ENCODE data around the gene CCNY. TPM values are rescaled to one million over a fixed set of nuclear protein-coding genes. Genes with fewer than 3 reads are reported as not detected.

The CCNY gene
- total and polyA plus RNA-seq, 2 of the 4 experiments (the other 2 are of a cell fraction) = 38.0 to 131 TPM

GRCh38 chr10:35415505-35415904, 79.2 kb downstream of the CCNY start (continued):
- no peak for TF ChIP-seq NFE2L2 (IDR thresholded peaks at IDR 0.05; ENCODE audit: low read depth, low read length)
- no peak for TF ChIP-seq USF2 (IDR thresholded peaks at IDR 0.05; ENCODE audit: low read depth, low read length)

DNA sequence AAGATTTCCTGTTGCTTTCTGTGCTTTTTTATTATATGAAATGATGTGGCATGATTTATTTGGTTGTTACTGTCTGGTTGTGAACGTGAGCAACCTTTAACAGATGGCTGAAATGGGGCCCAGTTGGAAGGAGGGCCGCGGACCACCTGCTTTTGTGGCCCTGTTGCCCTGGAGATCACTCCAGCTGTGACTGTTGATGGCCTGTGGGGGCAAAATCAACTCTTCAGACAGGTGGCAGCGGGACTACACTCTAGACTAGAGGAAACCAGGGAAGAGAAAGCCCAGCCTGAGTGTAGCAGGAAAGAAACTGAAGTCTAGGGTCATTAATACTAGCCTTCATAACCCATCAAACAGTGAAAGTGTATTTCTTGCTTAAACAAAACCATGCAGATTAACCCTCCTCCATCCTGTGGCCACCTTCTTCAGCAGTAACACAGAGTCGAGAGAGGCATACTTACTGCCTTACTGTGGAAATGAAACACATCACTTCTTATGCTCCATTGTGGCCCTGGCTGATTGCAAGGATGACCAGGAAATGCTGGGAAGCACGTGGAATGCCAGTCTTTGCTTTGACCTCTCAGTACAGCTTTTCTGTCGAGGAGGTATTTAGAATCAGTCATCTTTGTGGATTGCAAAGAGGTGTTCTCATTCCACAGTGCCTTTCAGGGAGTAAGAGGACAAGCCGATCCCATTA, 80.5 kb downstream of the CCNY start:
- H4K91ac ChIP-seq (ENCODE audit: insufficient read depth, low read depth, low read length) = no peak overlapping the region
- peaks cover 41% of the 10 kb centered on the region for H3K4me1 ChIP-seq (ENCODE audit: control insufficient read depth, insufficient read depth, low read length)
- peaks cover 47% of the 10 kb centered on the region for H3K9me1 ChIP-seq (ENCODE audit: insufficient read depth, low read length)
- CTCF ChIA-PET = interaction anchor here (1.0 kb wide), 1 partner anchor 146 kb away, joined by 3 read pairs; no protein-coding TSS in a partner anchor
- H2BK15ac ChIP-seq (ENCODE audit: low read depth, low read length) = no peak overlapping the region
- no peak overlapping the region for H3K56ac ChIP-seq (ENCODE audit: extremely low read depth, insufficient read depth, low read length)
- dilution Hi-C loops (cut with HindIII; ENCODE audit: low sequenced_read_pairs, unreplicated experiment) (no loop called here), intact Hi-C loops (cut with micrococcal nuclease) (no loop called here), in situ Hi-C loops (cut with MboI; ENCODE audit: low sequenced_read_pairs) (no loop called here)
- no peaks in the 10 kb centered on the region for H3K36me3 ChIP-seq (ENCODE audit: control insufficient read depth, insufficient read depth, low read length)
- H3K18ac ChIP-seq (ENCODE audit: low read depth, low read length) = no peak overlapping the region
- no TSS peak for BruUV-seq (replicated peaks)
- H4K5ac ChIP-seq (ENCODE audit: low read depth, low read length) = no peak overlapping the region
- H3K27ac ChIP-seq (ENCODE audit: insufficient read depth, low read length) = no peak overlapping the region
- H3K4ac ChIP-seq (ENCODE audit: low read depth, low read length) = peak overlapping the region; percentile 48; the same call in 1 of the 2 replicates
- H2BK120ac ChIP-seq (ENCODE audit: low read depth, low read length) = no peak overlapping the region
- no peaks in the 10 kb centered on the region for H3K27me3 ChIP-seq (ENCODE audit: control insufficient read depth, insufficient read depth, low read length)
- 0 out of 2 replicates have a peak overlapping the region, but pooled peaks have one; percentile 31 for H2AK5ac ChIP-seq (ENCODE audit: low read depth, low read length)
- H3K79me1 ChIP-seq (ENCODE audit: low read depth in 1 of 2, low read length in 2 of 2) = peaks cover 48 to 83% of the 10 kb centered on the region in 2 experiments
- DNase-seq (peak; percentile 19), ATAC-seq (ENCODE audit: low read depth) (no peak)
- no peak overlapping the region for H3K4me2 ChIP-seq (ENCODE audit: low read depth, low read length)
- no peak overlapping the region for H2BK20ac ChIP-seq (ENCODE audit: low read depth, low read length)
- no peak overlapping the region for H3K9ac ChIP-seq (ENCODE audit: low read depth, low read length)
- POLR2A ChIA-PET (ENCODE audit: unreplicated experiment) = no interaction called here
- H4K8ac ChIP-seq (ENCODE audit: low read depth in 2 of 2, low read length in 2 of 2) = 0 out of 4 replicates have a peak overlapping the region, but pooled peaks of 1 of the 2 experiments have one; percentile 3
- no peak overlapping the region for H3K4me3 ChIP-seq (ENCODE audit: insufficient read depth, low read depth, low read length)
- H2BK5ac ChIP-seq (ENCODE audit: low read depth, low read length, poor library complexity, severe bottlenecking) = no peak overlapping the region
- H3K14ac ChIP-seq (replicated peaks; ENCODE audit: low read depth, low read length) = peak overlapping the region; percentile 29; the same call in 1 of the 2 replicates
- H3K23ac ChIP-seq (ENCODE audit: low read depth, low read length) = peak overlapping the region; percentile 49; the same call in 1 of the 2 replicates
- no peak overlapping the region for H2AFZ ChIP-seq (replicated peaks; ENCODE audit: low read length, poor library complexity)
- TF ChIP-seq CHD1 (IDR thresholded peaks at IDR 0.05; ENCODE audit: low read depth, low read length) (no peak), MAFK (IDR thresholded peaks at IDR 0.05; ENCODE audit: low read depth, low read length) (no peak), CTCF (conservative IDR thresholded peaks at IDR 0.05; ENCODE audit: low read depth, low read length) (no peak), ELK1 (IDR thresholded peaks at IDR 0.05; ENCODE audit: borderline replicate concordance, low read depth, low read length) (no peak)
- 0% methylated on average over 1 of the region's 8 CpGs; no CpG with 5 or more reads in 1 of the 2 experiments for WGBS, 2 experiments (ENCODE audit: extremely low coverage in 2 of 2, insufficient read length in 1 of 2)
- H3K9me3 ChIP-seq (ENCODE audit: control insufficient read depth, insufficient read depth, low read length) = no peaks in the 10 kb centered on the region
- H2AK9ac ChIP-seq (replicated peaks; ENCODE audit: low read depth, low read length, poor library complexity) = no peak overlapping the region
- H4K20me1 ChIP-seq (ENCODE audit: insufficient read depth, low read length) = peaks cover 57% of the 10 kb centered on the region
